OCI-LY3 (cell line): ENCODE measurements around the gene MEOX1.

Experiments
- H2AFZ ChIP-seq: fragments of 200-600, 300-600 bp; shearing (Covaris generic); 2 replicates; pipeline ENCODE4 v1.6.0; 2014; ENCODE audit warnings: antibody characterized with exemption, low read depth, low read length
- H3K27ac ChIP-seq: fragments of 200-600, 300-600 bp; sonication (generic); 2 replicates; pipeline ENCODE4 v1.5.1; 2014; ENCODE audit warnings: mild to moderate bottlenecking, low read length, moderate library complexity, mixed read lengths
- H3K27me3 ChIP-seq: fragments of 200-600, 300-600 bp; sonication (generic); 2 replicates; pipeline ENCODE4 v1.6.1; 2014; ENCODE audit warnings: low read depth, low read length, mixed read lengths
- H3K36me3 ChIP-seq: fragments of 200-600, 300-600 bp; sonication (generic); replicated peaks from 2 replicates; pipeline ENCODE3; 2014; ENCODE audit warnings: low read depth, low read length, mixed read lengths
- H3K4me1 ChIP-seq: fragments of 300-600, 200-600 bp; sonication (generic); 2 replicates; pipeline ENCODE4 v1.6.1; 2014; ENCODE audit warnings: low read length, mixed read lengths
- H3K4me2 ChIP-seq: fragments of 200-600, 300-600 bp; sonication (generic); 2 replicates; pipeline ENCODE4 v1.6.1; 2014; ENCODE audit warnings: low read length, mixed read lengths
- H3K4me3 ChIP-seq: fragments of 300-600, 200-600 bp; sonication (generic); 2 replicates; pipeline ENCODE4 v1.5.1; 2014; ENCODE audit warnings: antibody characterized with exemption, mild to moderate bottlenecking, low read length, moderate library complexity
- H3K79me2 ChIP-seq: fragments of 300-600, 200-600 bp; shearing (Covaris generic); 2 replicates; pipeline ENCODE4 v1.6.1; 2014; ENCODE audit warnings: mild to moderate bottlenecking, low read length, mixed read lengths
- H3K9ac ChIP-seq: fragments of 300-600, 200-600 bp; shearing (Covaris generic); 2 replicates; pipeline ENCODE4 v1.6.0; 2014; ENCODE audit warnings: mild to moderate bottlenecking, low read length, moderate library complexity
- H3K9me3 ChIP-seq: fragments of 200-600, 300-600 bp; shearing (Covaris generic); 2 replicates; pipeline ENCODE4 v1.6.1; 2014; ENCODE audit warnings: low read length, mixed read lengths; ENCODE audit not compliant: insufficient read depth
- H4K20me1 ChIP-seq: fragments of 200-600, 300-600 bp; sonication (generic); 2 replicates; pipeline ENCODE4 v1.6.1; 2016; ENCODE audit warnings: low read length, mixed read lengths; ENCODE audit not compliant: insufficient read depth
- CTCF ChIP-seq: fragments of 200-600, 300-600 bp; sonication (generic); IDR thresholded peaks from 2 replicates; pipeline ENCODE4 v1.5.1; 2014; ENCODE audit warnings: antibody characterized with exemption, low read length, low read depth
- EZH2phosphoT487 ChIP-seq: fragments of 200-600 bp; shearing (Covaris generic); IDR thresholded peaks from 2 replicates; pipeline ENCODE4 v1.6.1; 2018; ENCODE audit warnings: antibody characterized with exemption, mixed run types, low read depth

The MEOX1 gene

GRCh38 chr17:43620147-43620546 lies 41.6 kb downstream of the MEOX1 start:
- H3K79me2 ChIP-seq = no peaks in the 10 kb centered on the region
- H4K20me1 ChIP-seq = no peaks in the 10 kb centered on the region
- no peak overlapping the region for H3K27ac ChIP-seq
- no peak overlapping the region for H3K4me3 ChIP-seq
- no peak overlapping the region for H2AFZ ChIP-seq
- no peaks in the 10 kb centered on the region for H3K9me3 ChIP-seq
- no peak overlapping the region for H3K9ac ChIP-seq
- TF ChIP-seq CTCF (no peak), EZH2phosphoT487 (no peak)
- H3K27me3 ChIP-seq = peaks cover 13% of the 10 kb centered on the region
- no peak overlapping the region for H3K4me2 ChIP-seq
- H3K4me1 ChIP-seq = no peaks in the 10 kb centered on the region
- no peaks in the 10 kb centered on the region for H3K36me3 ChIP-seq

GRCh38 chr17:43619705-43620104 lies 42.0 kb downstream of the MEOX1 start:
- Histone ChIP-seq H3K27me3 (peaks cover 13% of the 10 kb centered on the region), H4K20me1 (no peaks in the 10 kb centered on the region), H3K9ac (no peak overlapping the region), H3K4me1 (no peaks in the 10 kb centered on the region), H3K4me2 (no peak overlapping the region), H3K4me3 (no peak overlapping the region), H2AFZ (no peak overlapping the region), H3K79me2 (no peaks in the 10 kb centered on the region), H3K27ac (no peak overlapping the region), H3K36me3 (no peaks in the 10 kb centered on the region), H3K9me3 (no peaks in the 10 kb centered on the region)
- no peak for TF ChIP-seq CTCF
- TF ChIP-seq EZH2phosphoT487 = no peak

GRCh38 chr17:43618276-43618675 lies 43.4 kb downstream of the MEOX1 start:
- Histone ChIP-seq H3K9me3 (no peaks in the 10 kb centered on the region), H3K27me3 (peaks cover 7% of the 10 kb centered on the region), H3K4me3 (no peak overlapping the region), H4K20me1 (no peaks in the 10 kb centered on the region), H3K4me2 (no peak overlapping the region), H3K9ac (no peak overlapping the region), H3K79me2 (no peaks in the 10 kb centered on the region), H3K36me3 (no peaks in the 10 kb centered on the region), H3K4me1 (no peaks in the 10 kb centered on the region), H3K27ac (no peak overlapping the region), H2AFZ (no peak overlapping the region)
- TF ChIP-seq CTCF (no peak), EZH2phosphoT487 (no peak)

- Histone ChIP-seq H3K27ac (no peak overlapping the region), H3K79me2 (no peaks in the 10 kb centered on the region), H3K9me3 (no peaks in the 10 kb centered on the region), H4K20me1 (no peaks in the 10 kb centered on the region), H2AFZ (no peak overlapping the region), H3K27me3 (no peaks in the 10 kb centered on the region), H3K9ac (no peak overlapping the region), H3K4me3 (no peak overlapping the region), H3K4me1 (no peaks in the 10 kb centered on the region), H3K4me2 (no peak overlapping the region), H3K36me3 (no peaks in the 10 kb centered on the region)
- TF ChIP-seq CTCF (no peak), EZH2phosphoT487 (no peak)
These were observed 44.9 kb downstream of the MEOX1 start for GRCh38 chr17:43616852-43617251.
